CD14-positive monocyte (primary cell): ENCODE results near the gene TRPV4. TPM values are rescaled to one million over a fixed set of nuclear protein-coding genes. Genes with fewer than 3 reads are reported as not detected.

Source experiments
- DNase-seq, 3 donors: peaks; one replicate each; pipeline ENCODE4 v3.0.0-alpha.2; 2011 to 2022
- H2AFZ ChIP-seq: 2 replicates; pipeline ENCODE4 v1.6.0; 2012; ENCODE audit warnings: mild to moderate bottlenecking, low read depth, low read length, inconsistent platforms; ENCODE audit not compliant: insufficient read depth, poor library complexity, severe bottlenecking
- H3K27ac ChIP-seq, 2 donors: 1 replicate in 1 of 2; 2 replicates in 1 of 2; pipeline ENCODE4 v1.5.1; 2012 to 2013; ENCODE audit warnings: low read length in 2 of 2, control low read depth in 1 of 2, inconsistent platforms in 1 of 2, low read depth in 1 of 2, mild to moderate bottlenecking in 1 of 2
- H3K27me3 ChIP-seq, 2 donors: one replicate each; pipeline versions ENCODE4 v1.6.0 to v1.6.1; 2011 to 2013; ENCODE audit warnings: low read length in 2 of 2; ENCODE audit not compliant: control insufficient read depth in 2 of 2, insufficient read depth in 2 of 2
- H3K36me3 ChIP-seq, 2 donors: replicated peaks in 1 of 2; 1 replicate in 1 of 2; 2 replicates in 1 of 2; pipeline versions ENCODE4 v1.5.1 to v1.6.1; 2012 to 2013; ENCODE audit warnings: low read length in 2 of 2, control low read depth in 1 of 2, inconsistent platforms in 1 of 2, mild to moderate bottlenecking in 1 of 2; ENCODE audit not compliant: insufficient read depth in 2 of 2, control insufficient read depth in 1 of 2
- H3K4me1 ChIP-seq, 2 donors: 1 replicate in 1 of 2; 2 replicates in 1 of 2; pipeline versions ENCODE4 v1.5.1 to v1.6.1; 2012 to 2013; ENCODE audit warnings: low read length in 2 of 2, control low read depth in 1 of 2, inconsistent platforms in 1 of 2, mild to moderate bottlenecking in 1 of 2, moderate library complexity in 1 of 2; ENCODE audit not compliant: insufficient read depth in 2 of 2, control insufficient read depth in 1 of 2
- H3K4me2 ChIP-seq: replicated peaks from 2 replicates; pipeline ENCODE3; 2012; ENCODE audit warnings: low read length, moderate library complexity, mild to moderate bottlenecking; ENCODE audit not compliant: poor library complexity, severe bottlenecking; ENCODE audit errors: extremely low read depth
- H3K4me3 ChIP-seq, 3 experiments: fragments of 200-600 bp in 1 of 3; sonication (generic) in 1 of 3; replicated peaks in 1 of 3; 1 replicate in 2 of 3; 2 replicates in 1 of 3; pipeline ENCODE4 v1.5.1; 2011 to 2013; ENCODE audit warnings: low read length in 3 of 3, mild to moderate bottlenecking in 3 of 3, control low read depth in 2 of 3, low read depth in 2 of 3, inconsistent platforms in 1 of 3, moderate library complexity in 1 of 3
- H3K79me2 ChIP-seq: 2 replicates; pipeline ENCODE4 v1.6.0; 2012; ENCODE audit warnings: mild to moderate bottlenecking, control low read depth, inconsistent platforms, low read length, moderate library complexity; ENCODE audit not compliant: insufficient read depth
- H3K9ac ChIP-seq: 2 replicates; pipeline ENCODE4 v1.6.0; 2017; ENCODE audit warnings: low read length, mild to moderate bottlenecking; ENCODE audit not compliant: insufficient read depth, poor library complexity, severe bottlenecking
- H3K9me3 ChIP-seq, 2 donors: replicated peaks in 1 of 2; 1 replicate in 1 of 2; 2 replicates in 1 of 2; pipeline versions ENCODE4 v1.5.1 to v1.6.1; 2012 to 2013; ENCODE audit warnings: low read length in 2 of 2, control low read depth in 1 of 2; ENCODE audit not compliant: control insufficient read depth in 1 of 2, insufficient read depth in 1 of 2
- H4K20me1 ChIP-seq: 2 replicates; pipeline ENCODE4 v1.6.0; 2012; ENCODE audit warnings: mild to moderate bottlenecking, low read length, control low read depth, moderate library complexity; ENCODE audit not compliant: insufficient read depth
- H3K27ac Mint-ChIP-seq, 7 donors: one replicate each; pipeline ENCODE4 v1.8.0; 2020; ENCODE audit warnings: mild to moderate bottlenecking in 7 of 7, mixed read lengths in 7 of 7, moderate library complexity in 6 of 7, inconsistent platforms in 2 of 7
- H3K27me3 Mint-ChIP-seq, 3 donors: one replicate each; pipeline ENCODE4 v1.8.0; 2021 to 2022; ENCODE audit warnings: low read depth in 3 of 3, mild to moderate bottlenecking in 3 of 3, mixed read lengths in 3 of 3, moderate library complexity in 3 of 3, inconsistent platforms in 1 of 3
- H3K36me3 Mint-ChIP-seq, 2 donors: one replicate each; pipeline ENCODE4 v1.8.0; 2020; ENCODE audit warnings: mixed read lengths in 2 of 2, inconsistent platforms in 1 of 2, mild to moderate bottlenecking in 1 of 2
- H3K4me1 Mint-ChIP-seq: one replicate; pipeline ENCODE4 v1.8.0; 2020; ENCODE audit warnings: mild to moderate bottlenecking, mixed read lengths
- H3K4me3 Mint-ChIP-seq, 2 donors: one replicate each; pipeline ENCODE4 v1.8.0; 2020; ENCODE audit warnings: mild to moderate bottlenecking in 2 of 2, mixed read lengths in 2 of 2, moderate library complexity in 1 of 2
- H3K9me3 Mint-ChIP-seq, 7 donors: one replicate each; pipeline ENCODE4 v1.8.0; 2020 to 2022; ENCODE audit warnings: mixed read lengths in 7 of 7, mild to moderate bottlenecking in 6 of 7, moderate library complexity in 6 of 7, inconsistent platforms in 2 of 7
- WGBS: methylation state at CpG from one replicate; pipeline ENCODE4 v1.1.5; 2013; ENCODE audit warnings: missing lambda C conversion rate; ENCODE audit not compliant: insufficient coverage; 5-methylcytosine and 5-hydroxymethylcytosine counted together
- intact Hi-C, 2 donors: fragments of 100-400 bp; cut with micrococcal nuclease; formaldehyde crosslinking; loops; one replicate each; pipeline versions ENCODE4 v1.15.0 to v1.15.1; 2023
- polyA plus RNA-seq, 3 donors: library from polyadenylated mRNA; depleted of rRNA in 1 of 3; unstranded in 2 of 3; stranded (reverse) in 1 of 3; fragments of 300-500 nt in 2 of 3; fragments of >200 nt in 1 of 3; fragmentation: Illumina TruSeq in 2 of 3; gene quantifications; 1 replicate in 2 of 3; 2 replicates in 1 of 3; pipeline ENCODE4 v1.2.3, GENCODE V29; 2012 to 2021
- TF ChIP-seq, protein P1 (sequence below): fragments of 200-600 bp; IDR thresholded peaks from one replicate; pipeline ENCODE4 v1.8.0; 2022; ENCODE audit warnings: antibody characterized with exemption, mild to moderate bottlenecking

TRPV4 gene
- polyA plus RNA-seq, 3 donors = 0.64 to 3.1 (median 2.0) TPM

DNA sequence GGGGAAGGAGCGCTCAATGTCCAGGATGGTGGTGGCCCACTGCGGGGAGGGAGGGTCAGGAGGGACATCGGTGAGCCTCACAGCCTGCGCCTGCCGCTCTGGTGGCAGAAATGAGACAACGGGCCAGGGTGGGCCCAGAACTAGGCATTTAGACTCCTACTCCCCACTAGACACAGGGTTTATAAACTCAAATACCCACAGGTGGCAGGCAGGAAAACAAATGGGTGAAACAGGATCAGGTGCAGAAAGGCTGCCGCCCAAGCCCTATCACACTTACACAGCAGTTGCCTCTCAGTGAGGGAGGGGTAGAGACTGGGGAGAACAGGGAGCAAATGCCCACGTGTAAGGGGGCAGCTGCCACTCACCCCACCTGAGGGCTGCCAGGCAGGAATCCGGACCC, 46.4 kb downstream of the TRPV4 start:
- Histone ChIP-seq H3K9me3 (peaks cover 0 to 7% of the 10 kb centered on the region in 2 donors), H3K27me3 (no peaks in the 10 kb centered on the region), H3K27ac (no peak overlapping the region), H3K4me1 (no peaks in the 10 kb centered on the region), H3K79me2 (no peaks in the 10 kb centered on the region), H2AFZ (no peak overlapping the region), H3K36me3 (no peaks in the 10 kb centered on the region), H3K4me3 (no peak overlapping the region), H4K20me1 (no peaks in the 10 kb centered on the region), H3K4me2 (no peak overlapping the region), H3K9ac (no peak overlapping the region)
- Mint-ChIP-seq H3K27me3 (peaks cover 5 to 8% (median 5%) of the 10 kb centered on the region in 3 donors), H3K36me3 (no peaks in the 10 kb centered on the region), H3K4me1 (no peaks in the 10 kb centered on the region), H3K9me3 (peaks cover 2 to 9% (median 7%) of the 10 kb centered on the region in 7 donors), H3K27ac (no peak overlapping the region), H3K4me3 (no peak overlapping the region)
- intact Hi-C loops = no loop called here
- TF ChIP-seq, protein P1, sequence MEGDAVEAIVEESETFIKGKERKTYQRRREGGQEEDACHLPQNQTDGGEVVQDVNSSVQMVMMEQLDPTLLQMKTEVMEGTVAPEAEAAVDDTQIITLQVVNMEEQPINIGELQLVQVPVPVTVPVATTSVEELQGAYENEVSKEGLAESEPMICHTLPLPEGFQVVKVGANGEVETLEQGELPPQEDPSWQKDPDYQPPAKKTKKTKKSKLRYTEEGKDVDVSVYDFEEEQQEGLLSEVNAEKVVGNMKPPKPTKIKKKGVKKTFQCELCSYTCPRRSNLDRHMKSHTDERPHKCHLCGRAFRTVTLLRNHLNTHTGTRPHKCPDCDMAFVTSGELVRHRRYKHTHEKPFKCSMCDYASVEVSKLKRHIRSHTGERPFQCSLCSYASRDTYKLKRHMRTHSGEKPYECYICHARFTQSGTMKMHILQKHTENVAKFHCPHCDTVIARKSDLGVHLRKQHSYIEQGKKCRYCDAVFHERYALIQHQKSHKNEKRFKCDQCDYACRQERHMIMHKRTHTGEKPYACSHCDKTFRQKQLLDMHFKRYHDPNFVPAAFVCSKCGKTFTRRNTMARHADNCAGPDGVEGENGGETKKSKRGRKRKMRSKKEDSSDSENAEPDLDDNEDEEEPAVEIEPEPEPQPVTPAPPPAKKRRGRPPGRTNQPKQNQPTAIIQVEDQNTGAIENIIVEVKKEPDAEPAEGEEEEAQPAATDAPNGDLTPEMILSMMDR = no peak
- WGBS = 94% methylated on average over 2 of the region's 9 CpGs
- no peak for DNase-seq

- Histone ChIP-seq H3K79me2 (no peaks in the 10 kb centered on the region), H3K9me3 (peaks cover 0 to 12% of the 10 kb centered on the region in 2 donors), H3K4me2 (no peak overlapping the region), H3K27ac (no peak overlapping the region), H3K27me3 (no peaks in the 10 kb centered on the region), H4K20me1 (no peaks in the 10 kb centered on the region), H3K9ac (no peak overlapping the region), H2AFZ (no peak overlapping the region), H3K36me3 (no peaks in the 10 kb centered on the region), H3K4me1 (no peaks in the 10 kb centered on the region), H3K4me3 (no peak overlapping the region)
- H3K27ac Mint-ChIP-seq = no peak overlapping the region
- no peak overlapping the region for H3K4me3 Mint-ChIP-seq
- WGBS = 100% methylated on average over 1 of the region's 4 CpGs
- no peak for DNase-seq
- intact Hi-C loops = no loop called here
- H3K27me3 Mint-ChIP-seq = peaks cover 3 to 7% (median 5%) of the 10 kb centered on the region in 3 donors
- H3K9me3 Mint-ChIP-seq = peaks cover 2 to 14% (median 8%) of the 10 kb centered on the region in 7 donors
- TF ChIP-seq, protein P1 = no peak
- no peaks in the 10 kb centered on the region for H3K36me3 Mint-ChIP-seq
- no peaks in the 10 kb centered on the region for H3K4me1 Mint-ChIP-seq
Observed at GRCh38 chr12:109785854-109786253, 47.3 kb downstream of the TRPV4 start.
